ENCODE results near the gene H2BK1.

DNA sequence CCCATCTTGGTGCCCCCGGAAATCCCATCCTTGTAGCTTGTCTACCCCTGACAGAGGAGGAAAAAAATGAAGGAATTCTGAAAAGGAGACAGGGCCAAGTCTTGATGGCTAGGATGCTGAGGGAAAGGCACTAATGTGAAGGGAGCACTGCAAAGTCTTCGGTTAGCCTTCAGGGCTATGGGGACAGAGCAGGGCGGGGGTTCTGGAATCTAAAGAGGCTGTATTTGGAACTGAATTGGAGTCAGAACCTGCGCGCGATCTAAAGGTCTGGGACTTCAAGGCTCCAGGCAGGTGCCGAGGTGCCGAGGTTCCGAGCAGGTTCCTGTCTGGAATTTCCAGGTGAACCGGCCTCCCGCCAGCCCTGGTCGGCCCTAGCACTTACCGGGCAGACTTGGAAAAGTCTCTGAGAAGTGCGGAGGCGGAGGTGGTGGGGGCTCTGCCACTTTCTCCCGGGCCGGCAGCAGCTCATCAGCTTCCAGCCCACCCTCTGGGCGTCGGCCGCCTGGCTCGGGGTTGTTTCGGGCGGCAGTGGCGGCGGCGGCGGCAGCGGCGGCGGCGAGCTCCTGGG, 43.6 kb downstream of the H2BK1 start:
- TF ChIP-seq, protein P1, sequence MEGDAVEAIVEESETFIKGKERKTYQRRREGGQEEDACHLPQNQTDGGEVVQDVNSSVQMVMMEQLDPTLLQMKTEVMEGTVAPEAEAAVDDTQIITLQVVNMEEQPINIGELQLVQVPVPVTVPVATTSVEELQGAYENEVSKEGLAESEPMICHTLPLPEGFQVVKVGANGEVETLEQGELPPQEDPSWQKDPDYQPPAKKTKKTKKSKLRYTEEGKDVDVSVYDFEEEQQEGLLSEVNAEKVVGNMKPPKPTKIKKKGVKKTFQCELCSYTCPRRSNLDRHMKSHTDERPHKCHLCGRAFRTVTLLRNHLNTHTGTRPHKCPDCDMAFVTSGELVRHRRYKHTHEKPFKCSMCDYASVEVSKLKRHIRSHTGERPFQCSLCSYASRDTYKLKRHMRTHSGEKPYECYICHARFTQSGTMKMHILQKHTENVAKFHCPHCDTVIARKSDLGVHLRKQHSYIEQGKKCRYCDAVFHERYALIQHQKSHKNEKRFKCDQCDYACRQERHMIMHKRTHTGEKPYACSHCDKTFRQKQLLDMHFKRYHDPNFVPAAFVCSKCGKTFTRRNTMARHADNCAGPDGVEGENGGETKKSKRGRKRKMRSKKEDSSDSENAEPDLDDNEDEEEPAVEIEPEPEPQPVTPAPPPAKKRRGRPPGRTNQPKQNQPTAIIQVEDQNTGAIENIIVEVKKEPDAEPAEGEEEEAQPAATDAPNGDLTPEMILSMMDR (conservative IDR thresholded peaks at IDR 0.05 in 1 of 2, IDR thresholded peaks at IDR 0.05 in 1 of 2; ENCODE audit: low read depth in 1 of 2, low read length in 2 of 2): no peak
- TF ChIP-seq EZH2 (IDR thresholded peaks at IDR 0.05; ENCODE audit: low read length, missing control alignments): peak; percentile 97

All from fibroblast of lung (primary cell).